GM19467 (cell line): Measurements from ENCODE around the gene CHRM1.
"Not testable (repeated sequence)": the region's sequence is repeated elsewhere in the genome, so short reads cannot be mapped to it uniquely, and the experiment has no call there.

Experiments used
- ATAC-seq: cut with Tn5 transposase; IDR thresholded peaks from one replicate; pipeline ENCODE4 v1.9.1; 2021; ENCODE audit warnings: mild to moderate bottlenecking, moderate library complexity; ENCODE audit not compliant: unreplicated experiment

The CHRM1 gene

DNA sequence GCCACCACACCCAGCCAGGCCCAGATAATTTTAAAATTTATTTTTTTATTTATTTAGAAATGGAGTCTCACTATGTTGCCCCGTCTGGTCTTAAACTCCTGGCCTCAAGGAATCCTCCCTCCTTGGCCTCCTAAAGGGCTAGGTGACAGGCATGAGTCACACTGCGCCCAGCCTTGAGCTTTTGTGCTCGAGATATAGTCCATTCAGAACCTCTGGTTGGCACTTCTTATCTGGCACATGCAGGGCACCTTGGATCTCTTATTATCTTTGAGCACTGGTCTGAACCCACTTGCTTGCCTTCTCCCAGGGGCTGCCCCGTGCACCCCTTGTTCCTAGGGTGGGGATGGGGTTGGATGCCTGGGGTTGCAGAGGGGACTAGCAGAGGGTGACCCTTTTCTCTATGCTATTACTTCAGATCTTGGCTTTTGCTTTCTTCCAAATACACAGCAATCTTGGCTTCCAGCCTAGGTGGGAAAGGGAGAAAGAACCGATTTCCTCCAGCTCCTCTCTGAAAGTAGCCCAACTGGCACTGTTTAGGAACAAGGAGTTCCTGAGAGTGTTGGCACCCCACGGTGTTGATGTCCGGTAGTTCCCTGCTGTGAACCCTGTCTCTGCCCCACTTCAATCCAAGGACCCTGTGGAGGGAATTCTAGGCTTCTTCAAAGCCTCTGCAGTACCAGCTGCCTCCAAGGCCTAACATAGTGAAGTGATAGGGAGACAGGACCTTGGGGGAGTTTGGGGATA lies 41.8 kb downstream of the CHRM1 start:
- ATAC-seq = no peak

DNA sequence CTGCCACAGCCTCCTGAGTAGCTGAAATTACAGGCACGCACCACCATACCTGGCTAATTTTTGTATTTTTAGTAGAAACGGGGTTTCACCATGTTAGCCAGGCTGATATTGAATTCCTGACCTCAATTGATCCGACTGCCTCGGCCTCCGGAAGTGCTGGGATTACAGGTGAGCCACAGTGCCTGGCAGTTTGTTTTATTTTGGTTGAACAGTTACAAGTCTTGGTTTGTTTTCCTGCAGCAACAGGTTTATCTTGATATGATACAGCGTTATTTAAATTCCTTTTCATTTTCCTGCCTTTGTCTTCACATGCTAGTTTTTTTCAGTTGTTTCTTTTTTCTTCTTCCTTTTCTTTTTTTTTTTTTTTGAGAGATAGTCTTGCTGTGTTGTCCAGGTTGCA lies 44.5 kb downstream of the CHRM1 start:
- ATAC-seq = no peak

DNA sequence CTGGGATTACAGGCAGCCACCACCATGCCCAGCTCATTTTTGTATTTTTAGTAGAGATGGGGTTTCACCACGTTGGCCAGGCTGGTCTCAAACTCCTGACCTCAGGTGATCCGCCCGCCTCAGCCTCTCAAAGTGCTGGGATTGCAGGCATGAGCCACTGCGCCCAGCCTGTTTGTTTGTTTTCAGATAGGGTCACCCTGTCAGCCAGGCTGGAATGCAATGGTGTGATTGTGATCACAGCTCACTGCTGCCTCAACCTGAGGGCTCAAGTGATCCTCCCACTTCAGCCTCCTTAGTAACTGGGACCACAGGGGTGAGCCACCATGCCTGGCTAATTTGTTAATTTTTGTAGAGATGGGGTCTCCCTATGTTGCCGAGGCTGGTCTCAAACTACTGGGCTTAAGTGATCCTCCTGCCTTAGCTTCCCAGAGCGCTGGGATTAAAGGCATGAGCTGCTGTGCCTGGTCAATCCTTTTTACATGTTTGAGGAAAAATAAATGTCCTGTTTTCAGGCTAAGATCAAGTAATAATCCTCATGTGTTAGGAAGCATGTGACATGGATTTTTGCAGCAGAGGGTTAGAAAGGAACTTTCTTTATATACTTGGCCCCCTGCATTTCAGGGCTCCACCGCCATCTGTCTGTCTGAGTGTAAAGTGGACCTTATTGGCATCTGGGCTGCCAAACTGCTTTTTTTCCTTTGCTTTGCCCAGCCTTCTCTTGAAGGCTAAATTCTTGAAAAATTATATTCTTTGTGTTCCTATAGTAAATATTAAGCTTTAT lies 45.3 kb downstream of the CHRM1 start:
- ATAC-seq = no peak

DNA sequence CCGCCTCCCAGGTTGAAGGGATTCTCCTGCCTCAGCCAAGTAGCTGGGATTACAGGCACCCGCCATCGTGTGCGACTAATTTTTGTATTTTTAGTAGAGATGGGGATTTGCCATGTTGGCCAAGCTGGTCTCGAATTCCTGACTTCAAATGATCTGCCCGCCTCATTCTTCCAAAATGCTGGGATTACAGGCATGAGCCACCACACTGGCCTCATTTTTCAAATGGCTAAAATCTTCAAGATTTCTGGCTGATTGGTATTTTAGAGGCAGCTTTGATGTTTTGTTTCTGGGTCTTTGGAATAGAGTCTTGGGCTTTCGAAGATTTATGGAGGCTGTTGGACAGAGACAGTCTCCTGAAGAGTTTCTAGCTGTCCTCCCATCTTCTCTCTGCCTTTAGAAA lies 46.3 kb downstream of the CHRM1 start:
- no peak for ATAC-seq

DNA sequence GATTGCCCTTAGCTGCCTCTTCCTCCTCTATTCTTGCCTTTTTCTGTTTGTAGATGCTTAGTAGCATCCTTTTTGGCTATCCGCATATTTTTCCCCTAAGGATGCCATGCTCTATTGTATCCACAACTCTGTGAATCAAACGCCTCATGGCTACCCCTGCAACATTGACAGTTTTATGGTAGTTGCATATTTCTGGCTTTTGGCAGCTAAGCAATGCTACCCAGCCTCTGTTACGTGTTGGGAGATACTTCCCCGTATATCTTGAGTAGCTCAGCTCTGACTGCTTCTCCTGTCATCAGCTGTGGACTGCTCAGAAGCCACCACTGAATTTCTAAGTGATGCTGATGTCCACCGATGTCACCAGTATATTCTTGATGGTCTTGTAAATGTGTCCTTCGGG lies 55.5 kb downstream of the CHRM1 start:
- no peak for ATAC-seq

DNA sequence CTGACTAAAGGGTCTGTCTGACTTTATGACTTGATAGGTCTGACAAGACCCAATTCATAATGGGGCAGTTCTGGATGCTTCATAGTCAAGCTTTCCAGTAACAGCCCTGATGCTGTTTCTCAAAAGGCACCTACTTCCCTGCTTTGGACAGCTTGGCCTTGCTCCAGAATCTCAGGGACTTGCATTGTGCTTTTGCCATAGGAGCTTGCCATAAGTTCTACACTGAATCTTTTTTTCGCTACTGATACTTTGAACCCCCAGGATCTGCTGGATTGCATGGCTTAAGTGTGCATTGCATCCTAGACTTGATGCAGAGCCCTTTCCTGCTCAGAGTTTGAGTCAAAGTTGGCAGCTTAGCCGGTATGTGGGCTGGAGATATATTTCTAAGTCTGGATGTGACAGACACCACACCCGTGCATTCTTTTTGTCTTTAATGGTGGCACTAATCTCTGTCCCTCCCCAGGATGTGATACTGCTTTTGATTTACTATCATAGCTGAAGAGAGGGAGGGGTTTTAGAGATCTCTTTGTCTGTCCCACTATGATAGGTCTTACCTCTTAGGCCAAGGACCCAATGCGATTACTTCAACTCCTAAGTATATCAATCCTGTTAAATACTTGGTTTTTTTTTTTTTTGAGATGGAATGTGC lies 57.4 kb downstream of the CHRM1 start:
- no peak for ATAC-seq

DNA sequence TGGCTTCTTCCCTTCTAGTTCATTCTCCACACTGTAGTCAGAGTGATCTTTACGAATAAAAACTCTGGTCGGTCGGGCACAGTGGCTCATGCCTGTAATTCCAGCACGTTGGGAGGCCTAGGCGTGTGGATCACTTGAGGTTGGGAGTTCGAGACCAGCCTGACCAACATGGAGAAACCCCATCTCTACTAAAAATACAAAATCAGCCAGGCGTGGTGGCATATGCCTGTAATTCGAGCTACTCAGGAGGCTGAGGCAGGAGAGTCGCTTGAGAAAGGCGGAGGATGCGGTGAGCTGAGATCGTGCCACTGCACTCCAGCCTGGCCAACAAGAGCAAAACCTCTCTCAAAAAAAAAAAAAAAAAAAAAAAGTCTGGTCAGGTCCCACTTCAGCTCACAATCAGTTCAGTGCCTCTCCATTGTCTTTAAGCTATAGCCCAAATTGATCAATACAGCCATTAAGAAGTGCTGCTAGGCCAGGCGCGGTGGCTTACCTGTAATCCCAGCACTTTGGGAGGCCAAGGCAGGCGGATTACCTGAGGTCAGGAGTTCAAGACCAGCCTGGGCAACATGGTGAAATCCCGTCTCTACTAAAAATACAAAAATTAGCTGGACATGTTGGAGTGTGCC lies 59.5 kb downstream of the CHRM1 start:
- ATAC-seq = not testable (repeated sequence)

DNA sequence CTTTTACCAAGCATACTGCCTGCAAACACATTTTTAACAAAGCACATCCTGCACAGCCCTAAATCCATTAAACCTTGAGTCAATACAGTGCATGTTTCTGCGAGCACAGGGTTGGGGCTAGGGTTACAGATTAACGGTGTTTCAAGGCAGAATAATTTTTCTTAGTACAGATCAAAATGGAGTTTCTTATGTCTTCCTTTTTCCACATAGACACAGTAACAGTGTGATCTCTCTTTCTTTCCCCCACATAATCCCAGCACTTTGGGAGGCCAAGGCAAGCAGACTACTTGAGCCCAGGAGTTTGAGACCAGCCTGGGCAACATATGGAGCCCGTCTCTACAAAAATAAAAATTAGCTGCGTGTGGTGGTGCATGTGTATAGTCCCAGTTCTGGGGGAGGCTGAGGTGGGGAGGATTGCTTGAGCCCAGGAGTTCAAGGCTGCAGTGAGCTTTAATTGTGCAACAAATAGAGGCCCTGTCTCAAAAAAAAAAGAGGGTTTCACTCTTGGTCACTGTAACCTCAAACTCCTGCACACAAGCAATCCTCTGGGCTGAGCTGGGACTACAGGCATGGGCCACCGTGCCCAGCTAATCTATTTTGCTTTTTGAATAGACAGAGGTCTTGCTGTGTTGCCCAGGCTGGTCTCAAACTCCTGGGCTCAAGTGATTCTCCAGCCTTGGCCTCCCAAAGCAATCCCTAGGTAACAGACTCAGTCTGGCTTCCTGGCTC lies 60.2 kb downstream of the CHRM1 start:
- ATAC-seq = no peak

DNA sequence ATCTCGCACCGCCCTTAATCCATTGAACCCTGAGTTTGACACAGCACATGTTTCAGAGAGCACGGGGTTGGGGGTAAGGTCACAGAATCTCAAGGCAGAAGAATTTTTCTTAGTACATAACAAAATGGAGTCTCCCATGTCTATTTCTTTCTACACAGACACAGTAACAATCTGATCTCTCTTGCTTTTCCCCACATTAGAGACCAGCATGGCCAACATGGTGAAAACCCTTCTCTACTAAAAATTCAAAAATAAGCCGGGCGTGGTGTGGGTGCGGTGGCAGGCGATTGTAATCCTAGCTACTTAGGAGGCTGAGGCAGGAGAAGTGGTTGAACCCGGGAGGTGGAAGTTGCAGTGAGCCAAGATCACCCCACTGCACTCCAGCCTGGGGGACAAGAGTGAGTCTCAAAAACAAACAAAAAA lies 61.9 kb downstream of the CHRM1 start:
- not testable (repeated sequence) for ATAC-seq
